Activated CD4-positive, alpha-beta memory T cell treated with anti-CD3 and anti-CD28 coated beads for 36 hours (primary cell): ENCODE results near the gene CASZ1. TPM values are rescaled to one million over a fixed set of nuclear protein-coding genes. Genes with fewer than 3 reads are reported as not detected.

Experiments
- CTCF ChIA-PET: fragments of 350-600 bp; sonication (Branson Sonifier 250); formaldehyde crosslinking; loops from one replicate; lab custom pipeline; 2021; ENCODE audit warnings: antibody characterized with exemption, inconsistent platforms; lab: Charles Lee
- POLR2A ChIA-PET: fragments of 350-600 bp; sonication (Branson Sonifier 250); formaldehyde crosslinking; loops from one replicate; lab custom pipeline; 2021; ENCODE audit warnings: antibody characterized with exemption; lab: Charles Lee
- DNase-seq: peaks from one replicate; pipeline ENCODE4 v3.0.0-alpha.2; 2020
- H3K27ac Mint-ChIP-seq: one replicate; pipeline ENCODE4 v1.8.0; 2021; ENCODE audit warnings: mixed read lengths
- H3K27me3 Mint-ChIP-seq: one replicate; pipeline ENCODE4 v1.8.0; 2021; ENCODE audit warnings: mixed read lengths
- H3K36me3 Mint-ChIP-seq: one replicate; pipeline ENCODE4 v1.8.0; 2021; ENCODE audit warnings: mixed read lengths
- H3K4me1 Mint-ChIP-seq: one replicate; pipeline ENCODE4 v1.8.0; 2021; ENCODE audit warnings: low read depth, mixed read lengths
- H3K4me3 Mint-ChIP-seq: one replicate; pipeline ENCODE4 v1.8.0; 2021; ENCODE audit warnings: mild to moderate bottlenecking, mixed read lengths
- H3K9me3 Mint-ChIP-seq: one replicate; pipeline ENCODE4 v1.8.0; 2021; ENCODE audit warnings: mixed read lengths
- intact Hi-C: fragments of 100-400 bp; cut with micrococcal nuclease; formaldehyde crosslinking; loops from one replicate; pipeline ENCODE4 v1.15.1; 2023
- total RNA-seq, 2 experiments: library from RNA; stranded (reverse); gene quantifications; one replicate each; pipeline ENCODE4 v1.2.3, GENCODE V29; 2021

Gene CASZ1
- total RNA-seq, 2 experiments from 2014 or later, result 5.5 to 6.3 TPM

DNA sequence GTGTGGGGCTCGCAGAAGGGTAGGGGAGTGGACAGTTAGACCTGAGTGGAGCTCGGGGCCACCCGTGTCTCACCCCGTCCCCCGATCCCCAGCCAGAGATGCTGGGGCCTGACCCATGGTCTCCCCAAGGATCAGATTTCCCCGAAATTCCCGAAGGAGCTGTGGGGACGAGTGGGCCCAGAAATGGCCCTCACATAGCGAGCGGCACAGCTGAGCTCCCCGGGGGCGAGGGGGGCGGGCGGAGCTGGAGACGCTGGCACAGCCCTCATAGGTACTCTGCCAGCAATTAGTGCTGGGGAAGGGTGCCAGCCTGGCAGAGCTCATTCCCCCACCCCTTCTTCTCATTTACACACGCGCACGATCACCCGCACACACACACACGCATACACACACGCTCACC lies 9.2 kb downstream of the CASZ1 start:
- no peaks in the 10 kb centered on the region for H3K9me3 Mint-ChIP-seq
- CTCF ChIA-PET, result interaction anchor here (1.0 to 1.5 kb wide), 2 partner anchors 12 to 292 kb away, joined by 3 to 4 read pairs; no protein-coding TSS in a partner anchor

DNA sequence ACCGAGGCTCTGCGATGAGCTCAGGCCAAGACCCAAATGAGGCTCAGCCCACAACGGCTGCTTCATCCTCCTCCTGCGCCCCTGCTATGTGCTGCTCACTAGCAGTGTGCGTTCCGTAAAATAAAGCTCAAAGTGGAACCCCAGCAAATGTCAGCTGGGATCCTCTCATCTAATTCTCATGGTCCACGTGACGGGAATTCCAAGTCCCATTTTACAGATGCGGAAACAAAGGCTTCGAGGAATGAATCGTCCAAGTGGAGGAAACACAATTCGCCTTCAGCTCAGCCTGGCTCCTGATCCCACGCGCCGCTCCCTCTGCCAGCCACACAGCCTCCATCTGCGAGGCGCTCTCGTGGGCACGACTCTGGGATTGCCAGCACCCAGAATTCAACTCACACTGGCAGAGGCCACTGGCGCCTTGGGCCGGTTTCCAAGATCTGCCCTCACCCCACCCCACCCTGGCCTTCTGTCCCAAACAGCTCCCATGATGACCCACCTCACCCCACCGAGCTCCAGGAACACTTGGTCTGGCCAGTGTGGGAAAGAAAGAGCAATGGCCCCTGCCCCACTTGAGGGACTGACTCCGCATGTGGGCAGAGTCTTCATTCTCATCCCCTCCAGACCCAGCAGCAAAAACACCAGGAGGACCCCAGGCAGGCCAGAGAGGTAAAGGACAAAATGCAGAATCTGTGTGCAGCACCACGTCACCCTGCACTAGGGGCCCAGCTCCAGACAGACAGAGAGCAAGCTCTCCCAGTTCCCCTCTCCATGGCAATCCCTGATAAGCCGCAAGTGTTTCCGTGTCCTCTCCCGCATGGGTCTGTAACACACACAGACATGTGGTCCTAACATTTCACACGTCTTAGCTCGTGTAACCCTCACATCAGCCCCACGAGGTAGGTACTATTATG lies 10.5 kb downstream of the CASZ1 start:
- H3K4me3 Mint-ChIP-seq, result no peak overlapping the region
- peaks cover 16% of the 10 kb centered on the region for H3K27me3 Mint-ChIP-seq
- intact Hi-C loops, result no loop called here
- H3K4me1 Mint-ChIP-seq, result no peaks in the 10 kb centered on the region
- H3K27ac Mint-ChIP-seq, result no peak overlapping the region
- no peaks in the 10 kb centered on the region for H3K9me3 Mint-ChIP-seq
- no peak for DNase-seq
- ChIA-PET POLR2A (interaction anchor here (0.5 kb wide), 1 partner anchor 1220 kb away, joined by 4 read pairs; no protein-coding TSS in a partner anchor), CTCF (interaction anchor here (0.6 to 1.5 kb wide), 2 partner anchors 10 to 24 kb away, joined by 3 read pairs; no protein-coding TSS in a partner anchor)
- no peaks in the 10 kb centered on the region for H3K36me3 Mint-ChIP-seq

More for the DNA sequence above, 9.2 kb downstream of the CASZ1 start:
- Mint-ChIP-seq H3K27me3 (peaks cover 17% of the 10 kb centered on the region), H3K4me3 (no peak overlapping the region), H3K27ac (no peak overlapping the region), H3K36me3 (no peaks in the 10 kb centered on the region), H3K4me1 (no peaks in the 10 kb centered on the region)
- no peak for DNase-seq
- POLR2A ChIA-PET, result no interaction called here
- intact Hi-C loops, result no loop called here

DNA sequence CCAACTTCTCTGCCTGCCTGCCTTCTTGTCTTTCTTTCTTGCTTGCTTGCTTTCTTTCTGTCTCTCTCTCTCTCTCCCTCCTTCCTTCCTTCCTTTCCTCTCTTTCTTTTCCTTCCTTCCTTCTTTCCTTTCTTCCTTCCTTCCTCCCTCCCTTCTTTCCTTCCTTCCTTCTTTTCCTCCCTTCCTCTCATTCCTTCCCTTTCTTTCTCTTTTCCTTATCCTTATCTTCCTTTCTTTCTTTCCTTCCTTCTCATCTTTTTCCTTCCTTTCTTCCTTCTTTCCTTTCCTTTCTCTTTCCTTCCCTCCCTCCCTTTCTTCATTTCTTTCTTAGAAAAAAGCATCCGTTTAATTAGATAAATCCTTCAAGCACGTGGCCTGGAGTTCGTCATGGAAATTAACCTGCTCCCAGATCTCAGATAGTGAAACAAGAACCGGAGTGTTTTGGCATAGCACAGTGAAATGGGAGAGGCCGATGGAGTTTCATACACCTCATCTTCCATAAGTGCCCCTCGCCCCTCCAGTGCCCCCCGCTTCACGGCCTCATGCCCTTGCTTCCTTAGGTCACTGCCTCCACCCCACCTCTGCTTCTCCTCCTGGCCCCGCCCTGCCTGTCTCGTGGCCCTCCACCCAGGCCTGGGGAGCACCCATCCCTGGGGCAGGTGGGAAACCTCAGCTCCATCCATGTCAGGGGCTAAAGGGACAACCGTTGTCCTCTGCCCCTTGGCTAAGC lies 11.3 kb downstream of the CASZ1 start:
- intact Hi-C loops, result no loop called here
- no peaks in the 10 kb centered on the region for H3K4me1 Mint-ChIP-seq
- ChIA-PET CTCF (interaction anchor here (0.6 kb wide), 1 partner anchor 24 kb away, joined by 3 read pairs; no protein-coding TSS in a partner anchor), POLR2A (interaction anchor here (0.5 kb wide), 1 partner anchor 1220 kb away, joined by 4 read pairs; no protein-coding TSS in a partner anchor)
- peaks cover 16% of the 10 kb centered on the region for H3K27me3 Mint-ChIP-seq
- no peaks in the 10 kb centered on the region for H3K9me3 Mint-ChIP-seq
- H3K36me3 Mint-ChIP-seq, result no peaks in the 10 kb centered on the region
- no peak overlapping the region for H3K4me3 Mint-ChIP-seq
- no peak for DNase-seq
- no peak overlapping the region for H3K27ac Mint-ChIP-seq

DNA sequence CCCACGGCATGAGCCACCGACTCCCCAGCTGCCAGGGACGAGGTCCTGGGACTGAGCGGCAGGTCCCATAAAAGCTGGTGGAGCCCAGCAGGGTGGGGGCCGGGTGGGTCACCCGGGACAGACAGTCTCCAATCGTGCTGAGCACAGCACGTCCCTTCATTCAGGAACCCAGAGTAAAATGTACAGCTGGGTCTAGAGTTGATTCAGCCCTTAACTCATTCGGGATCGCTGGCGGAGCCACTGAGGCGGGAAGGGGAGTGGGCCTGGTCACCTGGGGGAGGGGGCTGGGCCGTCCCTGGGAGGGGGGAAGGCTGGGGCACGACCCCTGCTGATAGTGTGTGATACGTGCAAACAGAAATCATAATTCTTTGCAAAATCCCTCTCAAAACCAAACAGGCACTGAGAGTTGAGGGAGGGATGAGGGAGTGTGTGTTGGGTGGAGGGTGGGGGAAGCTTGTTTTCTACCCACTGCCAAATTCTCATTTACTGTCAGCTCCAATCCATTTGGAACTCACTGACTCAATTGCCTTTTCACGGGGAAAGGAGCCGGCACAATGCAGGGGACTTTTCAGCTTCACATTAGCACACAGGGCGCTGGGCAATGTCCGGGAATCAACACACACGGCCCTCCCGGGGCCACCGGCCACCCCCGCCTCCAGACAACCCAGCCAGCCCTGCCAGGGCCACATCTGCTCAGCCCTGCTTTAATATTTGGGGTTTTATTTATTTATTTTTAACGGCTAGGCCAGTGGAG lies 13.8 kb downstream of the CASZ1 start:
- no peak overlapping the region for H3K4me3 Mint-ChIP-seq
- POLR2A ChIA-PET, result no interaction called here

DNA sequence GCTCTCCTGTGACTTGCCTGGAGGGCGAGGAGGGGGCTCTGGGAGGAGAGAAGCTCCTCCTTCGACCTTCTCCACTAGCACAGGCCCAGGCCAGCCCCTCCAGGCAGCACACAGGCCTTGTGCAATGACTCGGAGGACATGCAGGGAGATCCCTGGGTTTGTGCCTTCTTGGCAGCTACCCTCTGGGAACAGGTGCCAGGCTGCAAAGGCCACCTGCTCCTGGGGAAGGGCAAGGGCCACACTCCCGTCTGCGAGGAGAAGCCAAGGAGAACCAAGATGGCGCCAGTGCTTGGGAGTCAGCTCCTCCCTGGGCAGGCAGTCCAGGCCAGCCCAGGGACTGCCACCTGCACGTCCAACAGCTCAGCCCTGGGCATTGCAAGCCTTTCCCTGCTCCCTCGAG lies 15.3 kb downstream of the CASZ1 start:
- no peak overlapping the region for H3K27ac Mint-ChIP-seq
- ChIA-PET CTCF (no interaction called here), POLR2A (no interaction called here)
- H3K9me3 Mint-ChIP-seq, result no peaks in the 10 kb centered on the region
- no peak for DNase-seq
- no peaks in the 10 kb centered on the region for H3K4me1 Mint-ChIP-seq
- no peak overlapping the region for H3K4me3 Mint-ChIP-seq
- intact Hi-C loops, result no loop called here
- no peaks in the 10 kb centered on the region for H3K36me3 Mint-ChIP-seq
- H3K27me3 Mint-ChIP-seq, result peaks cover 2% of the 10 kb centered on the region

More for the DNA sequence above, 13.8 kb downstream of the CASZ1 start:
- H3K27me3 Mint-ChIP-seq, result peaks cover 12% of the 10 kb centered on the region
- no peaks in the 10 kb centered on the region for H3K9me3 Mint-ChIP-seq
- no peak for DNase-seq
- no peaks in the 10 kb centered on the region for H3K4me1 Mint-ChIP-seq
- no peaks in the 10 kb centered on the region for H3K36me3 Mint-ChIP-seq
- CTCF ChIA-PET, result no interaction called here
- H3K27ac Mint-ChIP-seq, result no peak overlapping the region
- intact Hi-C loops, result no loop called here

DNA sequence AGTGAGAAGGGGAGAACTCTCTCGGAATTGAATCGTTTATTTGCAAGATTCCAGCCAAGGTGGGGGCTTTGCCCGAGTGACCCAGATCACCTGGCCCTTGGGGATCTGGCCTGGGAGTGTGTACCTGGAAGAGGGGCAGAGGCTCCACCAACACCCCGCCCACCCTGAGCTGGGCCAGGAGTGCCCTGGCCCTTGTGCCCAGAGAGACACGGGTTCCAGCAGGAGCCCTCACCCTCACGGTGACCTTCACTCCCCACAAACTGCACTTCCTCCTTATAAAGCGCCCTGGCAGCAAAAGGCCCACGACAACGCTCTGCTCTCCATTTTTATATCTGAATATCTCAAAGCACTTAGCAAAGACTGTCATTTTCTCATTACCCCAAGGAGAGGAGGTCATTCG lies 16.6 kb downstream of the CASZ1 start:
- CTCF ChIA-PET, result no interaction called here
- no peaks in the 10 kb centered on the region for H3K36me3 Mint-ChIP-seq

GRCh38 chr1:10779201-10779600 lies 17.2 kb downstream of the CASZ1 start:
- no peak for DNase-seq
- CTCF ChIA-PET, result no interaction called here
- POLR2A ChIA-PET, result interaction anchor here (0.6 kb wide), 1 partner anchor 230 kb away, joined by 4 read pairs; no protein-coding TSS in a partner anchor
- H3K36me3 Mint-ChIP-seq, result no peaks in the 10 kb centered on the region
- intact Hi-C loops, result no loop called here
- H3K27me3 Mint-ChIP-seq, result no peaks in the 10 kb centered on the region
- H3K4me1 Mint-ChIP-seq, result no peaks in the 10 kb centered on the region
- no peak overlapping the region for H3K4me3 Mint-ChIP-seq
- H3K9me3 Mint-ChIP-seq, result no peaks in the 10 kb centered on the region
- no peak overlapping the region for H3K27ac Mint-ChIP-seq

More for the DNA sequence above, 16.6 kb downstream of the CASZ1 start:
- intact Hi-C loops, result no loop called here
- DNase-seq, result no peak
- no peak overlapping the region for H3K27ac Mint-ChIP-seq
- no peaks in the 10 kb centered on the region for H3K9me3 Mint-ChIP-seq
- POLR2A ChIA-PET, result no interaction called here
- no peaks in the 10 kb centered on the region for H3K4me1 Mint-ChIP-seq
- no peaks in the 10 kb centered on the region for H3K27me3 Mint-ChIP-seq
- H3K4me3 Mint-ChIP-seq, result no peak overlapping the region

- Mint-ChIP-seq H3K27ac (no peak overlapping the region), H3K4me3 (no peak overlapping the region), H3K9me3 (no peaks in the 10 kb centered on the region), H3K4me1 (no peaks in the 10 kb centered on the region), H3K27me3 (no peaks in the 10 kb centered on the region), H3K36me3 (no peaks in the 10 kb centered on the region)
- intact Hi-C loops, result no loop called here
- CTCF ChIA-PET, result no interaction called here
- POLR2A ChIA-PET, result interaction anchor here (0.6 kb wide), 1 partner anchor 229 kb away, joined by 4 read pairs; no protein-coding TSS in a partner anchor
- DNase-seq, result no peak
Observed at GRCh38 chr1:10778640-10779039, 17.8 kb downstream of the CASZ1 start.

GRCh38 chr1:10777749-10778574 lies 18.5 kb downstream of the CASZ1 start:
- no peak overlapping the region for H3K27ac Mint-ChIP-seq
- no peaks in the 10 kb centered on the region for H3K36me3 Mint-ChIP-seq
- ChIA-PET CTCF (no interaction called here), POLR2A (no interaction called here)
- H3K4me1 Mint-ChIP-seq, result no peaks in the 10 kb centered on the region
- DNase-seq, result no peak
- no peaks in the 10 kb centered on the region for H3K27me3 Mint-ChIP-seq
- intact Hi-C loops, result no loop called here
- H3K9me3 Mint-ChIP-seq, result no peaks in the 10 kb centered on the region
- no peak overlapping the region for H3K4me3 Mint-ChIP-seq

- Mint-ChIP-seq H3K36me3 (no peaks in the 10 kb centered on the region), H3K4me1 (no peaks in the 10 kb centered on the region), H3K4me3 (no peak overlapping the region), H3K27me3 (no peaks in the 10 kb centered on the region), H3K27ac (no peak overlapping the region), H3K9me3 (no peaks in the 10 kb centered on the region)
- DNase-seq, result no peak
- ChIA-PET CTCF (interaction anchor here (1.0 kb wide), 1 partner anchor 10 kb away, joined by 3 read pairs; no protein-coding TSS in a partner anchor), POLR2A (no interaction called here)
- intact Hi-C loops, result no loop called here
Observed at GRCh38 chr1:10776190-10776905, 20.1 kb downstream of the CASZ1 start.
